ENCODE measurements around the gene WDR35. TPM values are rescaled to one million over a fixed set of nuclear protein-coding genes. Genes with fewer than 3 reads are reported as not detected.

The WDR35 gene
- total RNA-seq, 4 donors from 2014 or later, result 2.5 to 6.8 (median 4.4) TPM

- WGBS, 2 donors, result 22 to 26% methylated on average over 2 of the region's 2 CpGs
- no peak overlapping the region for H3K4me3 ChIP-seq (ENCODE audit: low read depth, poor library complexity, severe bottlenecking)
- intact Hi-C loops (cut with DNase I; ENCODE audit: low total_unique reads), result no loop called here
- no peak for DNase-seq (ENCODE audit: low spot score in 2 of 2)
- TF ChIP-seq CTCF (IDR thresholded peaks at IDR 0.05) (no peak), POLR2A (IDR thresholded peaks at IDR 0.05) (no peak)
These were observed 25.7 kb upstream of the WDR35 start for GRCh38 chr2:20015482-20016083.

GRCh38 chr2:20013126-20013849 lies 23.4 kb upstream of the WDR35 start:
- no peak overlapping the region for H3K4me3 ChIP-seq (ENCODE audit: low read depth, poor library complexity, severe bottlenecking)
- 58 to 60% methylated on average over 15 of the region's 15 CpGs for WGBS, 2 donors
- TF ChIP-seq CTCF (IDR thresholded peaks at IDR 0.05), result no peak
- TF ChIP-seq POLR2A (IDR thresholded peaks at IDR 0.05), result no peak
- intact Hi-C loops (cut with DNase I; ENCODE audit: low total_unique reads), result loop anchor here (5.0 kb wide), 1 partner anchor 84 kb away; no protein-coding TSS in a partner anchor
- no peak for DNase-seq (ENCODE audit: low spot score in 2 of 2)

- DNase-seq (ENCODE audit: low spot score in 2 of 2), result peak in 1 of 2 donors; percentile 86
- H3K4me3 ChIP-seq (ENCODE audit: low read depth, poor library complexity, severe bottlenecking), result peak within 1 kb of the TSS; percentile 4
- no peak for TF ChIP-seq CTCF (IDR thresholded peaks at IDR 0.05)
- TF ChIP-seq POLR2A (IDR thresholded peaks at IDR 0.05), result no peak
- intact Hi-C loops (cut with DNase I; ENCODE audit: low total_unique reads), result loop anchor here (5.0 kb wide), 1 partner anchor 85 kb away; no protein-coding TSS in a partner anchor
- 0% methylated on average over 13 to 33 of the region's 87 CpGs for WGBS, 2 donors
These were observed 22.6 kb upstream of the WDR35 start, which contains the start of gene MATN3 for GRCh38 chr2:20012282-20013125. MATN3 (minus strand) TSS chr2:20012668; CDS start chr2:20012631, 37 bp downstream.

GRCh38 chr2:20012032-20012281 lies 22.1 kb upstream of the WDR35 start:
- H3K4me3 ChIP-seq (ENCODE audit: low read depth, poor library complexity, severe bottlenecking), result no peak overlapping the region
- intact Hi-C loops (cut with DNase I; ENCODE audit: low total_unique reads), result loop anchor here (5.0 kb wide), 1 partner anchor 85 kb away; no protein-coding TSS in a partner anchor
- DNase-seq (ENCODE audit: low spot score in 2 of 2), result no peak
- TF ChIP-seq CTCF (IDR thresholded peaks at IDR 0.05), result no peak
- TF ChIP-seq POLR2A (IDR thresholded peaks at IDR 0.05), result no peak
- WGBS, 2 donors, result 28 to 32% methylated on average over 4 of the region's 4 CpGs

GRCh38 chr2:20011276-20012031 lies 21.5 kb upstream of the WDR35 start:
- no peak for TF ChIP-seq POLR2A (IDR thresholded peaks at IDR 0.05)
- TF ChIP-seq CTCF (IDR thresholded peaks at IDR 0.05), result no peak
- intact Hi-C loops (cut with DNase I; ENCODE audit: low total_unique reads), result loop anchor here (5.0 kb wide), 1 partner anchor 86 kb away; no protein-coding TSS in a partner anchor
- no peak overlapping the region for H3K4me3 ChIP-seq (ENCODE audit: low read depth, poor library complexity, severe bottlenecking)
- no peak for DNase-seq (ENCODE audit: low spot score in 2 of 2)
- WGBS, 2 donors, result 75 to 76% methylated on average over 14 of the region's 14 CpGs

All from lower leg skin (tissue), 4 donors.